ENCODE data around the gene ARHGAP33.
"Not testable (repeated sequence)": the region's sequence is repeated elsewhere in the genome, so short reads cannot be mapped to it uniquely, and the experiment has no call there.

The ARHGAP33 gene

DNA sequence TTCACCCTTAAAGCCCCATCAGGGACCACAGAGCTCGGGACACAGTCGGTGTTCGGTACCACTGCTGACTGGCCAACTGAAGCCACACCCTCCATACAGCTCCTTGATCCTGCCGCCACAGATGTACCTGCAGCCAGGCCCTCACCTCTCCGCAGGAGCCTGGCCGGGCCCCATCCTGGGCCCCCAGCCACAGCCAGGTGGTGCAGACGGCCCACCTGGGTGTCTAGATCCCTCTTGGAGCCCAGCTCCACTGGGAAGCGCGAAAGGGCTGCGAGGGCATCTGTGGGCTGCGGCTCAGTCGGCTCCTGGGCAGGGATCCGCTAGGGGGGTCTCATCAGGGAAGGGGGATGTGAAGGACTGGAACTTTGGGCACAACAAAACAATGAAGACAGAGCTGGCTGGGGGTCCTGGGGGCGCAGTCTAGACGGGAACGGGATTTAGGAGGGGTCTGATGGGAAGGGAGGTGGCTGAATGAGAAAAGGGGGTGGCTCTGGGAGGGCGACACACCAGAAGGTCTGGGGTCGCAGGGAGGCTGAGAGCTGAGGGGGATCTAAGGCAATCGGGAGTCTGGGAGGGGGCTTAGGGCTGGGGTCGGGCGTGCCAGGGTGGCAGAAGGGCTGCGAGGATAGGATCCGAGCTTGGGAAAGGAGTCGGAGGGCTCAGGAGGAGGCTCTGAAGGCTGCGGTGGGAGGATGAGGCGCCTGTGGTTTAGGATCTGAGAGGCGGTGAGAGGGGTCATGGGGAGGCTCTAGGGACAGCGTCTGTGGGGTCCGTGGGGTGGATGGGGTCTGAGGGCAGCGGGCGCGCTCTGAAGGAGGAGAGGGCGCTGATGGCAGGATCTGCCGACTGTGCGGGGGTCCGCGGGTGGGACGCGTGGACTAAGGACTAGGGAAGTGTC is 21.5 kb downstream of the ARHGAP33 start:
- ATAC-seq, result no peak

DNA sequence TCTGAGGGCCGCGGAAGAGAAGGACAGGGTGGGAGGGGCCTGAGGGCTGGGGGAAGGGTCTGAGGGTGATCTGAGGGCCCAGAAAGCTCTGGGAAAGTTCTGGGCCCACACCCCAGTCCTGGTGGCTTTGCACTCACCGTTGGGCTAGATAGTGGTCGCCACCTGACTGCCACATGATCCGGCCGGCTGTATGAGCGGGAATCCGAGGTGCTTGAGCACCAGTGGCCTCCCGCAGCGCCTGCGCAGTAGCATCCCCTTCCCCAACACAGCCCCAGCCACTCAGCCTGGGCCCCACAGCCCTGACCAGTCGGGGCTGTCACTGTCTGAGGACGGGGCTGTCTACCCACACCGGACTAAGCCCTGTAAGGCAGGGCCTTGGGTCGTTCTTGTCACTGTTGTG is 22.3 kb downstream of the ARHGAP33 start:
- ATAC-seq, result no peak

GRCh38 chr19:35801828-35802227 is 26.5 kb downstream of the ARHGAP33 start:
- no peak for ATAC-seq

DNA sequence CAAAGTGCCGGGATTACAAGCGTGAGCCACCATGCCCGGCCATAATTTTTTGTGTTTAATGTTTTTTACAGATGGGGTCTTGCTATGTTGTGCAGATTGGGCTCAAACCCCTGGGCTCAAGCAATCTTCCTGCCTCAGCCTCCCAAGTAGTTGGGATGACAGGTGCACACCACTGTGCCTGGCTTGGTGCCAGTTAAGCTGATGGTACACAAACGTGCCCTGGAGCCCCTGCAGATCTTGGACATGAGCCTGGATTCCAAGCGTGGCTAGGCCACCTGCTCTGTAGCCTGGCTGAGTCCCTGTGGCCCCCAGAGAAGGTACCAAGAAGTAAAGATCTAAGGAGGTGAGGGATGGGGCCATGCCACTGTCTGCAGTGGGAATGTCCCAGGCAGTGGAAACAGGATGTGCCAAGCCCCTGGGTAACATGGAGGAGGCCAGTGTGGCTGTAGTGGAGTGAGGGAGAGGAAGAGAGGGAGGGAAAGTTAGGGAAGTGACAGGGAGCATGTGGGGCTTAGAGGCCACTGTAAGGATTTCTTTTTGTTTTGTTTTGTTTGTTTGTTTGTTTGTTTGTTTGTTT is 30.2 kb downstream of the ARHGAP33 start:
- ATAC-seq, result no peak

GRCh38 chr19:35806597-35806996 is 31.2 kb downstream of the ARHGAP33 start:
- no peak for ATAC-seq

DNA sequence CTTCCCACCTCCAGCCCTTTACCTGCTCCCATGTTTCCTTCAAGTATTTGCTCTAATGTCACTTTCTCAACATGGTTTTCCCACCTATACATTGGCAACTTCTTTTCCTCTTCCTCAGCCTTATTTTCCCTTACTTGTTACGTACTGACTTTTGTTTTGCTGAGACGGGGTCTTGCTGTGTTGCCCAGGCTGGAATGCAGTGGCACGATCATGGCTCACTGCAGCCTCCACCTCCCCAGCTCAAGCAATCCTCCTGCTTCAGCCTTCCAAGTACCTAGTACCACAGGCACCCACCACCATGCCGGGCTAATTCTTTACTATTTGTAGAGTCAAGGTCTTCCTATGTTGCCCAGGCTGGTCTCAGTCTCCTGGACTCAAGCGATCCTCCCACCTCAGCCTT is 32.3 kb downstream of the ARHGAP33 start:
- no peak for ATAC-seq

DNA sequence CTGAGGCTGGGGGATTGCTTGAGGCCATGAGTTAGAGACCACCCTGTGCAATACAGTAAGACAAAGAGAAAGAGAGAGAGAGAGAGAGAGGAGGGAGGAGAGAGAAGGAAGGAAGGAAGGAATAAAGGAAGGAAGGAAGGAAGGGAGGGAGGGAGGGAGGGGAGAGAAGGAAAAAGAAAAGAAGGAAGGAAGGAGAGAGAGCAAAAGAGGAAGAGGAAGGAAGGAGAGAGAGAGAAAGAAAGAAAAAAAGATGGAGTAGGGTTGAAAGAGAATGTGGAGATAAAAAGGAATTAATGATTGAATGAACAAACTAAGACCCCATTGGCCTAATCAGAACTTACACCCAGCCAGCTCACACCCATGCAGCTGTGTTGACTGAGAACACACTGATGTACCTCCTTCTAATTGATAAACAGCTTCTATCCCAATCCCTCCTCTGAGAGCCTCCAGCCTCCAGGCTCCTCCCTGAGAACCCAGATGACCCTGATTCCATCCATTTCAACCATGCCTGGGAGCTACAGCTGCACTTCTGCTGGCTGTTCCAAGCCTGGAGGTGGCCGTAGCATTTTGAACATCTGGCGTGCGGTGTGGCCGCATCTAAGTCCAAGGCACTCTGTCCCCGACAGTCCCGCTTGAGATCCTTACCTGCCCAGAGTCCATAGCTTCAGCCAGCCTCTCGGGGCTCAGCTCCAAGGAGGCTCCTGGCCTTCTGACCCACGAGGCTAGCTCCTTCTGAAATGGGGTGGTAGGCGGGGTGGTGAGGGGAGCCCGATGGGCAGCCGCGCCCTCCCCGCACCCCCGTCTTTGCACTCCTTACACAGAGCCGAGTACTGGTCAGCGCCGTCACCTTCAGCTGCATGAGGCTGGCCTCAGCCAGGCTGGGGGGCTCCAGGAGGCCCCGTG is 36.2 kb downstream of the ARHGAP33 start:
- no peak for ATAC-seq

GRCh38 chr19:35812220-35813042 is 37.1 kb downstream of the ARHGAP33 start, which contains the start of gene PRODH2:
Gene PRODH2, minus strand, starts transcription at chr19:35812845. Its CDS starts 40 bp downstream, at chr19:35812805.
- ATAC-seq, result no peak

DNA sequence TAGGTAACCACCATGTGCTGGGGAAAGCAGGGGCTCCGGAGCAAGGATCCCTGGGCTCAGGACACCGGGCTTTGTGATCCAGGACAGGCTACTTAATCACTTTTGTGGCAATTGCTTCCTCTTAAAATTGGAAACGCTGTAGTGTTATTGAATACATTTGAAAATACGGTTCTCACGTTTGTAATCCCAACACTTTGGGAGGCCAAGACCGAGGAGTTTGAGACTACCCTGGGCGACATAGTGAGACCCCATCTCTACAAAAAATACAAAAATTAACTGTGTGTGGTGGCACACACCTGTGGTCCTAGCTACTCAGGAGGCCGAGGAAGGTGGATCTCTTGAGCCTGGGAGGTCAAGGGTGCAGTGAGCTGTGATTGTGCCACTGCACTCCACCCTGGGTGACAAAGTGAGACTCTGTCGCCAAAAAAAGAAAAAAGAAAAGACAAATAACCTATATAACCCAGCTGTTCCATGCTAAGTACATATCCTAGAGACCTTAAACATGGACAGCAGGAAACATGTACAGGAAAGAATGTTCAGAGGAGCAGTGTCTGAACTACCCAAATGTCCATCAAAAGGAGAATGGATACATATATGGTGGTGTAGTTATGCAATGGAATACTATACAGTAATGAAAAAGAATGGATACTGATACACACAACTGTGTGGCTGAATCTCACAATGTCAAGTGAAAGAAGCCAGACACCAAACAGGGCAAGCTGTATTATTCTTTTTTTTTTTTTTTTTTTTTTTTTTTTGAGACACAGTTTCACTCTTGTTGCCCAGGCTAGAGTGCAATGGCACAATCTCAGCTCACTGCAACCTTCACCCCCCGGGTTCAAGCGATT is 37.9 kb downstream of the ARHGAP33 start:
- no peak for ATAC-seq

DNA sequence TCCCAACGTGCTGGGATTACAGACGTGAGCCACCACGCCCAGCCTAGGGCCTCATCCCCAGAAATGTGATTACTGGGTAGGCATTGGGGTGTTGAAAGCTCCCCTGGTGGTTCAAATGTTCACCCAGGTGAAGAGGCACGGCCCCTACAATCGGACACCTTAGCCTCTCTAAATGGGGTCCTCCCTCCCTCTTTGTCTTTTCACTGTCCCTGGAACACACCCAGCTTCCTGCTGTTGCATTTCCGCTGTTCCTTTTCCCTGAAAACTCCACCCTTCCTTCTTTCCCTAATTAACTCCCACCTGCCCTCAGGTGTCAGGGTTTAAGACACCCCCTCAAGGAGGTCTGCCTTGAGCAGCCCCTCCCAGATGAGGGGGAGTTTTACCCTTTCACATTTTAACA is 40.9 kb downstream of the ARHGAP33 start:
- no peak for ATAC-seq

DNA sequence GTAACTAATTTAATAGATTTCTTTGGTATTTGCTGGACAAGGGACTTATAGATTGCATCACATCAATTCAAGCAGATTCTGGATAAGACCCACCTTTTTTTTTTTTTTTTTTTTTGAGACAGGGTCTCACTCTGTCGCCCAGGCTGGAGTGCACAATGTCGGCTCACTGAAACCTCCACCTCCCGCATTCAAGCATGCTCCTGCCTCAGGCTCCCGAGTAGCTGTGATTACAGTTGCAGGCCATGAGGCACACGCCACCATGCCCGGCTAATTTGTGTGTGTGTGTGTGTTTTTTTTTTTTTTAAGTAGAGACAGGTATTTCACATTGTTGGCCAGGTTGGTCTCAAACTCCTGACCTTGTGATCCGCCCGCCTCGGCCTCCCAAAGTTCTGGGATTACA is 41.5 kb downstream of the ARHGAP33 start:
- ATAC-seq, result no peak

GRCh38 chr19:35818445-35818844 is 43.1 kb downstream of the ARHGAP33 start:
- no peak for ATAC-seq

DNA sequence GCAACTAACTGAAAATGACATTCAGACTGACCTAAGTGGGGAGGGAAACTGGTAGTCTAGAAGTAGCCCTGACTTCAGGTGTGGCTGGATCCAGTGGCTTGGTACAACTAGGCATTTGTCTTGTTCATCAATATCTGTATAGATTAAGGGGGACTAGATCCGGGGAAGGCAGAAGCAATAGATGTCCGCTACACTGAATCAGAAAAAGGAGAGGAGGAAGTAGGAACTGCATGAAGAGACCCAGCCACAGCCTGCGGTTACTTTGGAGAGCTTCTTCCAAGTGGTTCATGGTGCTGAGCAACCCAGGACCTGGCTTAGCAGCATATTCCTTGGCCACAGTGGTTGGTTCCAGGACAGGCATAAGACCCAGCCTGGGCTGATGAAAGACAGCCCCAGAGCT is 47.2 kb downstream of the ARHGAP33 start:
- ATAC-seq, result no peak

DNA sequence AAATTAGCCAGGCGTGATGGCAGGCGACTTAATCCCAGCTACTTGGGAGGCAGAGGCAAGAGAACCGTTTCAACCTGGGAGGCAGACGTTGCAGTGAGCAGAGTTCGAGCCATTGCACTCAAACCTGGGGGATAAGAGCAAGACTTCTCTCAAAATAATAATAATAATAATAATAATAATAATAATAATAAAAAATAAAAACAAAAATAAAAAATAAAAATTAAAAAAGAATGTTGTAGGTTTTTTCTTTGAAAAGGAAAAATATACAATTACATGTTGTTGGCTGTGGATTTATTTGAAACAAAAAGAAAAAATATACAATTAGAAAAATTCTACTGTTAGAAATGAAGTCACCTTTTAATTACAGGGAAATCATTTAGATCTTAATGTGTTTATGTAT is 48.8 kb downstream of the ARHGAP33 start:
- no peak for ATAC-seq

- ATAC-seq, result no peak
These were observed 53.4 kb downstream of the ARHGAP33 start for GRCh38 chr19:35828692-35829301.

DNA sequence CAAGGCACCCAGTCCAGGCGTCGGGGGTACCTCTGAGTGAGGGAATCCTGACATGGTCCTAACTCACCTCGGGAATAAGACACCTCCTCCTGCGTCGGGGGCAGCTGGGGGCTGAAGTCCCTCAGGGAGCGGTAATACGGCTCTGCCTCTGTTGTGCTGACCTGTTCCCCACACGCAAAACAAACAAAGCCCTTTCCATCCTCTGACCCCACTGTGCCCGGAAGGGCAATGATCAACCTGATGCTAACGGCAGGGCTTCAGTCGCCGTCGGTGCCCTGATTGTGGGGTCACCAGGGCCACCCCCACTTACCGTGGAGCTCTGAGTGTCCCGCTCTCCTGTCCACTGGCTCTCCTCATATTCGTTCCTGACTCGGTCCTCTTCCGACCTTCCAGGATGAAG is 55.6 kb downstream of the ARHGAP33 start:
- ATAC-seq, result no peak

GRCh38 chr19:35832054-35832453 is 56.7 kb downstream of the ARHGAP33 start:
- no peak for ATAC-seq

GRCh38 chr19:35833972-35834371 is 58.6 kb downstream of the ARHGAP33 start:
- no peak for ATAC-seq

DNA sequence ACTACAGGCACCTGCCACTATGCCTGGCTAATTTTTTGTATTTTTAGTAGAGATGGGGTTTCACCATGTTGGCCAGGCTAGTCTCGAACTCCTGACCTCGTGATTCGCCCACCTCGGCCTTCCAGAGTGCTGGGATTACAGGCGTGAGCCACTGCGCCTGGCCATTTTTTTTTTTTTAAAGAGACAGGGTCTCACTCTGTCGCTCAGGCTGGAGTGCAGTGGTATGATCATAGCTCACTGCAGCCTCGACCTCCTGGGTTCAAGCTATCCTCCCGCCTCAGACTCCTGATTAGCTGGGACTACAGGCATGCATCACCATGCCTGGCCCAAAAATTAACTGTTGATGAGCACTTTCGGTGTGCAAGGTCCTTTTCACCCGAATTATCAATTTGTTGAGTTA is 60.7 kb downstream of the ARHGAP33 start:
- ATAC-seq, result not testable (repeated sequence)

Data from activated CD4-positive, CD25-positive, alpha-beta regulatory T cell treated with anti-CD3 and anti-CD28 coated beads, Interleukin-2, amount 50 U/mL, for 24 hours (primary cell).